WERI-Rb-1 (cell line): Measurements from ENCODE around the gene CINP.

Experiments
- DNase-seq: peaks from one replicate; pipeline ENCODE4 v3.0.0-alpha.2; 2020
- H3K27ac ChIP-seq: fragments of 250-450 bp; sonication (Bioruptor Pico); 2 replicates; pipeline ENCODE4 v1.5.1; 2020; ENCODE audit warnings: mild to moderate bottlenecking, moderate library complexity
- H3K27me3 ChIP-seq: fragments of 250-450 bp; sonication (Bioruptor Pico); 2 replicates; pipeline ENCODE4 v1.5.1; 2021; ENCODE audit warnings: mild to moderate bottlenecking, low read depth, moderate library complexity; ENCODE audit not compliant: insufficient read depth, severe bottlenecking
- H3K36me3 ChIP-seq: fragments of 250-450 bp; sonication (Bioruptor Pico); 2 replicates; pipeline ENCODE4 v1.5.1; 2020; ENCODE audit warnings: mild to moderate bottlenecking, moderate library complexity
- H3K4me3 ChIP-seq: 2 replicates; pipeline ENCODE4 v1.5.1; 2011; ENCODE audit warnings: low read depth, mild to moderate bottlenecking, control low read depth, low read length
- H3K9me3 ChIP-seq: fragments of 250-450 bp; sonication (Bioruptor Pico); 2 replicates; pipeline ENCODE4 v1.5.1; 2021; ENCODE audit warnings: mild to moderate bottlenecking, moderate library complexity; ENCODE audit not compliant: severe bottlenecking
- CTCF ChIP-seq: IDR thresholded peaks from 2 replicates; pipeline ENCODE4 v1.5.1; 2011; ENCODE audit warnings: low read depth, mild to moderate bottlenecking, control low read depth, inconsistent platforms, low read length

CINP gene

DNA sequence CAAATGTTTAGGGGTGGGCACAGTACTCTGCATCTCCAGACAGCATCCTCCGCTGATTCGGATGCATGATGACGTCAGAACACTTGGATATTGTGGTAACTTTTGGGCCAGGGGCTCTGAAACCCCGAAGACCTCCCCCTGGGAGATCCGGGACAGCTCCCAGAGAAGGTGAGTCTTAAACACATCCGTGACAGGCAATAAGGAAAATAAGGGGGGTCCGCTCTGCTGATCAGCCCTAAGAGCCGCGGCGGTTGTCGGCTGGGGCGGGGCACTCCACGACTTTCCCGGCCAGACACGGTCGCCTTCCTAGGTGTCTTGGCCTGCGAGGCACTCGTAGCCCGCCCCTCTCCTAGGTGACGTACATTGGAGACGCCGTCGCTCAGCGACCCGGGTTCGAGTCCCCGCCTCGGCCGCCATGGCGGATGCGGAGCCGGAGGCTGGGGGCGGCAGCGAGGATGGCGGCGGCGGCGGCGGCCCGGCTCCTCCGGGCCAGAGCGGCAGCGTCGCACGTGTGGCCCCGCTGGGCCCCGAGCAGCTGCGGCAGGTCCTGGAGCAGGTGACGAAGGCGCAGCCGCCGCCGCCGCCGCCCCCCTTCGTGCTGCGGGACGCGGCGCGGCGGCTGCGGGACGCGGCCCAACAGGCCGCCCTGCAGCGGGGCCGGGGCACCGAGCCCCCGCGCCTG lies 43.2 kb downstream of the CINP start, which contains the start of gene ZNF839:
Gene ZNF839 (plus strand): TSS at position 396 of the 682 bp plus-strand sequence. CDS start 20 bp downstream, at position 416.
- no peaks in the 10 kb centered on the region for H3K27me3 ChIP-seq
- peaks cover 7% of the 10 kb centered on the region for H3K36me3 ChIP-seq
- peak; percentile 94 for DNase-seq
- H3K9me3 ChIP-seq, result no peaks in the 10 kb centered on the region
- no peak for TF ChIP-seq CTCF
- peak within 1 kb of the TSS; percentile 77 for H3K4me3 ChIP-seq
- peak within 1 kb of the TSS; percentile 80 for H3K27ac ChIP-seq

- no peak for TF ChIP-seq CTCF
- no peaks in the 10 kb centered on the region for H3K9me3 ChIP-seq
- H3K4me3 ChIP-seq, result peak overlapping the region; percentile 77
- peak overlapping the region; percentile 80 for H3K27ac ChIP-seq
- peaks cover 7% of the 10 kb centered on the region for H3K36me3 ChIP-seq
- no peaks in the 10 kb centered on the region for H3K27me3 ChIP-seq
- DNase-seq, result no peak
These were observed 43.9 kb downstream of the CINP start for GRCh38 chr14:102318781-102319276.

DNA sequence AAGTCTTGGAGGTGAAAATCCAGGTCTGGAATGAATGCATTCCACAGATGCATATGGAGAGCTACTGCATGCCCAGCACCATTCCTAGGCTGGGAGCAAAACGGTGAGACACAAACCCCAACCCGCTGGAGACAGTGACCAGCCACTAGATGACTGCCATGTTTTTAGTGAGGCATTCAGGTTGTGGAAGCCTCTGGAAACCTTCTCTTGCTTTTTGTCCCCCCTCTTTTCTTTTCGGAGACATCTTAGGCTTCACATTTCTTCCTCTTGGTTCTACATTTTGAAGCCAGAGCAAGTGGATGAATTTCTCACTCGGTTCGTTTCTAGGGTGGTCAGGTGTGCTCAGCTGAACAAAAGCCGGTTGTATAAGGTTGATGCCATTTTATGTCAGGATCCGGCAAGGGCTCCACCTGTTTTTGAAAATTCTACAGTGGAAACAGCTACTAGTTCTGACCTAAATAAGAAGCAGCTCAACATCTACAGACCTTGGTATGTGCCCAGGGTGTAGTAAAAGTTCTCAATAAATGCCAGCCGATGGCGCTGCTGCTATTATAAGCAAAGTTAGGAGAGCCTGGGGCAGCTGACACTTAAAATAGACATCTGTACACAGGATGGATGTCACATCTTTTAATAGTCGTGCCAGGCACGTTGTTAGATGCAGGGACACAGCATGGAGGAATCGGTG lies 45.0 kb downstream of the CINP start:
- H3K36me3 ChIP-seq, result peaks cover 7% of the 10 kb centered on the region
- H3K27ac ChIP-seq, result peak overlapping the region; percentile 76
- H3K9me3 ChIP-seq, result no peaks in the 10 kb centered on the region
- peak; percentile 48 for DNase-seq
- no peaks in the 10 kb centered on the region for H3K27me3 ChIP-seq
- peak; percentile 13; the same call in 1 of the 2 replicates for TF ChIP-seq CTCF
- H3K4me3 ChIP-seq, result peak overlapping the region; percentile 56

DNA sequence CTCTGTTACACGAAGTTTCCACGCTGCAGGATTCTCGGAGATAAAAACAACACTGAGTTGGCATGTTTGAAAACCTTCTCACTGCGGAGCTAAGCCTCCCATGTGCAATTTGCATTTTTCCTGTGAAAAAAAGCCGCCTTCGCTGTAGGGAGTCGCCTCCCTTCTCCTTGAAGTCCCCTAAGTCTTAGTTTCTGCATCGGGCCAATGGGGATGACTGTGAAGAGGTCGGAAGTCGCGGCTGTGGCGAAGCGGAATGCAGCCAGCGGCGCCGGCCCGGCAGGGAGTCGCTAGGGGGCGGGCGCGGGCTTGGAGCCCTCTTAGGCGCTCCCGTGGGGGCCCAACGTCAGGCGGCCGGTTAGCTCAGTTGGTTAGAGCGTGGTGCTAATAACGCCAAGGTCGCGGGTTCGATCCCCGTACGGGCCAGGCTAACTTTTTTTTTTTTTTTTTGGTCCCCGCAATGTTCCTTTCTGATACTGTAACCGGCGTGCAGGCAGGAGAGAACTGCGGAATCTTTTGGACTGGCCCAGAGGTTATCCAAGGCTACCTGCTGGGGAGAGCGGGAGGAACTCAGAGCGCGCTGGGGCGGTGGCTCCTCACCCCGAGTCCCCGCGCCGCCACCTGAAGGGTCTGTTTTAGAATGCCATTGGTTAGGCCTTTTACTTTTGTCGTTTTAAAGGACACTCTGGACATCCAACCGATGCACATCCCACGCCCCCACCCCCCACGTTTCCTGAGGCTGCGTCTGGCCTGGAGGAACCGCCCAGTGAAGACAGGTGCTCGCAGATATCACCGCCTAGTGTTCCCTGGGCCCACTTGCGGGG lies 45.7 kb downstream of the CINP start:
- TF ChIP-seq CTCF, result peak; percentile 75
- no peaks in the 10 kb centered on the region; the same call in none of the 2 replicates for H3K36me3 ChIP-seq
- peak overlapping the region; percentile 56 for H3K4me3 ChIP-seq
- H3K27me3 ChIP-seq, result no peaks in the 10 kb centered on the region
- no peaks in the 10 kb centered on the region for H3K9me3 ChIP-seq
- H3K27ac ChIP-seq, result peak overlapping the region; percentile 76
- peak; percentile 90 for DNase-seq

- peak overlapping the region; percentile 56 for H3K4me3 ChIP-seq
- peak; percentile 48 for DNase-seq
- H3K27ac ChIP-seq, result peak overlapping the region; percentile 76
- H3K9me3 ChIP-seq, result no peaks in the 10 kb centered on the region
- no peak for TF ChIP-seq CTCF
- no peaks in the 10 kb centered on the region for H3K27me3 ChIP-seq
- H3K36me3 ChIP-seq, result no peaks in the 10 kb centered on the region; the same call in 1 of the 2 replicates
These were observed 46.4 kb downstream of the CINP start for GRCh38 chr14:102316338-102316742.
